Cardiac fibroblast (primary cell): ENCODE measurements around the gene KCNQ1.

Source experiments
- DNase-seq, 2 donors: peaks; one replicate each; pipeline versions ENCODE4 v3.0.0 to v3.0.0-alpha.2; 2010; ENCODE audit warnings: low read depth in 2 of 2
- H3K4me3 ChIP-seq, 2 donors: replicated peaks in 1 of 2; 1 replicate in 1 of 2; 2 replicates in 1 of 2; pipeline ENCODE4 v1.5.1; 2011; ENCODE audit warnings: low read depth in 2 of 2, low read length in 2 of 2, mild to moderate bottlenecking in 2 of 2, moderate library complexity in 1 of 2
- CTCF ChIP-seq: IDR thresholded peaks from one replicate; pipeline ENCODE4 v1.5.1; 2011; ENCODE audit warnings: low read depth, mild to moderate bottlenecking, low read length, inconsistent platforms

KCNQ1 gene

GRCh38 chr11:2865922-2866577 lies 421.2 kb downstream of the KCNQ1 start:
- no peak for DNase-seq
- TF ChIP-seq CTCF, result no peak
- no peak overlapping the region for H3K4me3 ChIP-seq

- DNase-seq, result no peak
- no peak for TF ChIP-seq CTCF
- no peak overlapping the region for H3K4me3 ChIP-seq
Observed at GRCh38 chr11:2867142-2867541, 422.3 kb downstream of the KCNQ1 start.

- DNase-seq, result no peak
- no peak for TF ChIP-seq CTCF
- H3K4me3 ChIP-seq, result no peak overlapping the region
Observed at GRCh38 chr11:2867722-2868505, 423.1 kb downstream of the KCNQ1 start.

GRCh38 chr11:2868506-2869133 lies 423.8 kb downstream of the KCNQ1 start:
- no peak overlapping the region for H3K4me3 ChIP-seq
- no peak for TF ChIP-seq CTCF
- no peak for DNase-seq

GRCh38 chr11:2869134-2869526 lies 424.3 kb downstream of the KCNQ1 start:
- TF ChIP-seq CTCF, result no peak
- no peak for DNase-seq
- H3K4me3 ChIP-seq, result no peak overlapping the region

- no peak for TF ChIP-seq CTCF
- DNase-seq, result no peak
- H3K4me3 ChIP-seq, result no peak overlapping the region
Observed at GRCh38 chr11:2869561-2870427, 425.0 kb downstream of the KCNQ1 start.
